GM18526 (cell line): ENCODE data around the gene MARCHF11.

Experiments
- POLR2A ChIP-seq: IDR thresholded peaks from 3 replicates; pipeline ENCODE4 v1.6.1; 2011; ENCODE audit not compliant: insufficient read length; ENCODE audit errors: extremely low read depth

MARCHF11 gene

GRCh38 chr5:16082053-16082452, 97.5 kb downstream of the MARCHF11 start:
- no peak for TF ChIP-seq POLR2A

GRCh38 chr5:16081376-16081955, 98.1 kb downstream of the MARCHF11 start:
- no peak for TF ChIP-seq POLR2A

GRCh38 chr5:16076657-16077056, 102.9 kb downstream of the MARCHF11 start:
- no peak for TF ChIP-seq POLR2A

GRCh38 chr5:16074358-16074757, 105.2 kb downstream of the MARCHF11 start:
- TF ChIP-seq POLR2A: no peak

- no peak for TF ChIP-seq POLR2A
Observed at GRCh38 chr5:16072616-16073015, 107.0 kb downstream of the MARCHF11 start.

GRCh38 chr5:16067415-16067814, 112.2 kb downstream of the MARCHF11 start:
- no peak for TF ChIP-seq POLR2A

GRCh38 chr5:16066810-16067209, 112.8 kb downstream of the MARCHF11 start:
- TF ChIP-seq POLR2A: no peak

GRCh38 chr5:16066320-16066719, 113.3 kb downstream of the MARCHF11 start:
- no peak for TF ChIP-seq POLR2A

- no peak for TF ChIP-seq POLR2A
Observed at GRCh38 chr5:16065831-16066230, 113.8 kb downstream of the MARCHF11 start.

GRCh38 chr5:16064135-16064893, 115.3 kb downstream of the MARCHF11 start:
- TF ChIP-seq POLR2A: no peak

- no peak for TF ChIP-seq POLR2A
Observed at GRCh38 chr5:16061163-16061562, 118.4 kb downstream of the MARCHF11 start.

GRCh38 chr5:16057277-16057676, 122.3 kb downstream of the MARCHF11 start:
- no peak for TF ChIP-seq POLR2A

GRCh38 chr5:16051246-16051755, 128.3 kb downstream of the MARCHF11 start:
- no peak for TF ChIP-seq POLR2A

GRCh38 chr5:16050414-16050813, 129.2 kb downstream of the MARCHF11 start:
- no peak for TF ChIP-seq POLR2A

GRCh38 chr5:16049761-16050160, 129.8 kb downstream of the MARCHF11 start:
- no peak for TF ChIP-seq POLR2A

GRCh38 chr5:16048132-16048531, 131.5 kb downstream of the MARCHF11 start:
- TF ChIP-seq POLR2A: no peak
